GDM1 (cell line): ENCODE measurements around the gene ZKSCAN7.
"Not testable (repeated sequence)": the region's sequence is repeated elsewhere in the genome, so short reads cannot be mapped to it uniquely, and the experiment has no call there.

Experiments used
- DNase-seq: peaks from one replicate; lab custom pipeline; 2025; lab: John Stamatoyannopoulos, UW

The ZKSCAN7 gene

GRCh38 chr3:44577354-44577952 is 22.5 kb downstream of the ZKSCAN7 start:
- DNase-seq, result not testable (repeated sequence)

GRCh38 chr3:44578316-44578715 is 23.3 kb downstream of the ZKSCAN7 start:
- not testable (repeated sequence) for DNase-seq

GRCh38 chr3:44578924-44579515 is 24.0 kb downstream of the ZKSCAN7 start:
- DNase-seq, result not testable (repeated sequence)

GRCh38 chr3:44579749-44580148 is 24.8 kb downstream of the ZKSCAN7 start:
- not testable (repeated sequence) for DNase-seq

GRCh38 chr3:44580971-44581370 is 26.0 kb downstream of the ZKSCAN7 start:
- DNase-seq, result not testable (repeated sequence)

GRCh38 chr3:44584646-44585501 is 29.9 kb downstream of the ZKSCAN7 start, which contains the start of gene ZNF660:
TSS of gene ZNF660 (plus strand) at chr3:44584964. CDS start at chr3:44594194, 9,230 bp downstream.
- peak; percentile 66 for DNase-seq

- DNase-seq, result no peak
Observed at GRCh38 chr3:44596621-44597020, 41.6 kb downstream of the ZKSCAN7 start.

GRCh38 chr3:44601749-44602148 is 46.8 kb downstream of the ZKSCAN7 start:
- DNase-seq, result no peak

GRCh38 chr3:44612678-44613077 is 57.7 kb downstream of the ZKSCAN7 start:
- no peak for DNase-seq
